ENCODE results near the gene MYH16. TPM values are rescaled to one million over a fixed set of nuclear protein-coding genes. Genes with fewer than 3 reads are reported as not detected.

The MYH16 gene
- total RNA-seq, 4 donors from 2014 or later, result not detected

GRCh38 chr7:99359465-99360154 lies 87.0 kb downstream of the MYH16 start:
- DNase-seq (ENCODE audit: low spot score) (no peak), ATAC-seq (ENCODE audit: low FRiP score) (no peak)
- TF ChIP-seq CTCF (IDR thresholded peaks at IDR 0.05), result no peak

Other genes starting within 250 kb of the MYH16 start
- 10 to 100 TPM; 23.6 to 35.3 (median 27.8) TPM for gene SMURF1, start 128.7 kb upstream of the MYH16 start, total RNA-seq
- not detected for gene KPNA7, start 64.7 kb upstream of the MYH16 start, total RNA-seq
- 100 to 1,000 TPM; 103 to 137 (median 124) TPM for gene ARPC1A, start 53.1 kb downstream of the MYH16 start, total RNA-seq
- 100 to 1,000 TPM; 221 to 387 (median 302) TPM for gene ARPC1B, start 101.9 kb downstream of the MYH16 start, total RNA-seq
- gene PDAP1, start 135.8 kb downstream of the MYH16 start, total RNA-seq, result 10 to 100 TPM; 41.9 to 70.2 (median 54.7) TPM
- gene BUD31, start 136.1 kb downstream of the MYH16 start, total RNA-seq, result 10 to 100 TPM; 52.9 to 68.3 (median 64.8) TPM
- 1 to 10 TPM; 3.5 to 9.5 (median 5.4) TPM for gene PTCD1, start 166.0 kb downstream of the MYH16 start, total RNA-seq
- 10 to 100 TPM; 24.3 to 49.0 (median 30.1) TPM for gene CPSF4, start 166.1 kb downstream of the MYH16 start, total RNA-seq
- 1,000 to 10,000 TPM in 2 of 4 donors, 100 to 1,000 TPM in 2; 572 to 1,317 (median 943) TPM for gene ATP5MF, start 193.3 kb downstream of the MYH16 start, total RNA-seq
- 10 to 100 TPM in 1 of 4 donors, 1 to 10 TPM in 3; 3.4 to 11.5 (median 7.1) TPM for gene ZNF789, start 200.1 kb downstream of the MYH16 start, total RNA-seq
- gene ZNF394, start 227.4 kb downstream of the MYH16 start, total RNA-seq, result 10 to 100 TPM; 23.7 to 46.7 (median 35.6) TPM
- gene ZKSCAN5, start 231.8 kb downstream of the MYH16 start, total RNA-seq, result 10 to 100 TPM in 1 of 4 donors, 1 to 10 TPM in 3; 6.1 to 10.2 (median 7.8) TPM

Data from omental fat pad (tissue), 4 donors.